Calu3 (cell line): ENCODE data around the gene FRMD6. TPM values are rescaled to one million over a fixed set of nuclear protein-coding genes. Genes with fewer than 3 reads are reported as not detected.
"Not testable (repeated sequence)": the region's sequence is repeated elsewhere in the genome, so short reads cannot be mapped to it uniquely, and the experiment has no call there.

ENCODE experiments used
- BruUV-seq: library from RNA; stranded (reverse); fragments of 400-500 nt; replicated peaks from 2 replicates; lab custom pipeline; 2021; lab: Mats Ljungman, UMichigan
- CTCF ChIA-PET: fragments of 300-600 bp; sonication (Branson Sonifier 250); formaldehyde crosslinking; loops from one replicate; lab custom pipeline; 2022; ENCODE audit warnings: antibody characterized with exemption; lab: Charles Lee
- DNase-seq: peaks from one replicate; pipeline ENCODE4 v3.0.0; 2022
- H3K27ac Mint-ChIP-seq: one replicate; pipeline ENCODE4 v1.8.0; 2022; ENCODE audit warnings: mixed read lengths; ENCODE audit not compliant: unreplicated experiment
- H3K27me3 Mint-ChIP-seq: one replicate; pipeline ENCODE4 v1.8.0; 2022; ENCODE audit warnings: mixed read lengths; ENCODE audit not compliant: unreplicated experiment
- H3K36me3 Mint-ChIP-seq: one replicate; pipeline ENCODE4 v1.8.0; 2022; ENCODE audit warnings: mild to moderate bottlenecking, moderate library complexity, mixed read lengths; ENCODE audit not compliant: insufficient read depth, unreplicated experiment
- H3K4me1 Mint-ChIP-seq: one replicate; pipeline ENCODE4 v1.8.0; 2022; ENCODE audit warnings: mild to moderate bottlenecking, low read depth, mixed read lengths; ENCODE audit not compliant: unreplicated experiment
- H3K4me3 Mint-ChIP-seq: one replicate; pipeline ENCODE4 v1.8.0; 2022; ENCODE audit warnings: mild to moderate bottlenecking, low read depth, moderate library complexity, mixed read lengths; ENCODE audit not compliant: unreplicated experiment
- H3K9me3 Mint-ChIP-seq: one replicate; pipeline ENCODE4 v1.8.0; 2022; ENCODE audit warnings: low read depth, mixed read lengths; ENCODE audit not compliant: unreplicated experiment
- CTCF ChIP-seq: fragments of 200-600 bp; IDR thresholded peaks from one replicate; pipeline ENCODE4 v1.8.0; 2022; ENCODE audit warnings: antibody characterized with exemption; ENCODE audit not compliant: unreplicated experiment
- intact Hi-C: fragments of 100-400 bp; cut with micrococcal nuclease; formaldehyde crosslinking; loops from one replicate; pipeline ENCODE4 v1.10.0; 2022; ENCODE audit not compliant: unreplicated experiment
- total RNA-seq: library from RNA; stranded (reverse); gene quantifications from 2 replicates; pipeline ENCODE4 v1.2.3, GENCODE V29; 2022

The FRMD6 gene
- total RNA-seq, 1 experiment from 2014 or later = 33.3 TPM

- H3K27ac Mint-ChIP-seq = no peak overlapping the region
- no peak for DNase-seq
- peaks cover 11% of the 10 kb centered on the region for H3K4me1 Mint-ChIP-seq
- no peaks in the 10 kb centered on the region for H3K27me3 Mint-ChIP-seq
- no TSS peak for BruUV-seq
- no peak overlapping the region for H3K4me3 Mint-ChIP-seq
- no peaks in the 10 kb centered on the region for H3K9me3 Mint-ChIP-seq
- intact Hi-C loops = no loop called here
- H3K36me3 Mint-ChIP-seq = no peaks in the 10 kb centered on the region
- CTCF ChIA-PET = no interaction called here
- TF ChIP-seq CTCF = no peak
Observed at GRCh38 chr14:51626788-51627187, 24.9 kb upstream of the FRMD6 start.

- Mint-ChIP-seq H3K36me3 (no peaks in the 10 kb centered on the region), H3K27ac (no peak overlapping the region), H3K4me1 (peaks cover 11% of the 10 kb centered on the region), H3K9me3 (no peaks in the 10 kb centered on the region), H3K4me3 (no peak overlapping the region), H3K27me3 (no peaks in the 10 kb centered on the region)
- DNase-seq = no peak
- CTCF ChIA-PET = no interaction called here
- BruUV-seq = no TSS peak
- intact Hi-C loops = no loop called here
- TF ChIP-seq CTCF = no peak
Observed at GRCh38 chr14:51627313-51627712, 24.4 kb upstream of the FRMD6 start.

GRCh38 chr14:51628238-51628637 lies 23.5 kb upstream of the FRMD6 start:
- TF ChIP-seq CTCF = no peak
- H3K4me3 Mint-ChIP-seq = no peak overlapping the region

GRCh38 chr14:51630987-51631386 lies 20.7 kb upstream of the FRMD6 start:
- no TSS peak for BruUV-seq
- H3K4me3 Mint-ChIP-seq = no peak overlapping the region
- DNase-seq = no peak
- intact Hi-C loops = no loop called here
- no peak overlapping the region for H3K27ac Mint-ChIP-seq
- no peak for TF ChIP-seq CTCF
- peaks cover 11% of the 10 kb centered on the region for H3K4me1 Mint-ChIP-seq
- CTCF ChIA-PET = no interaction called here
- H3K9me3 Mint-ChIP-seq = no peaks in the 10 kb centered on the region
- no peaks in the 10 kb centered on the region for H3K27me3 Mint-ChIP-seq
- no peaks in the 10 kb centered on the region for H3K36me3 Mint-ChIP-seq

More at GRCh38 chr14:51628238-51628637, 23.5 kb upstream of the FRMD6 start:
- CTCF ChIA-PET = no interaction called here
- Mint-ChIP-seq H3K4me1 (peaks cover 11% of the 10 kb centered on the region), H3K36me3 (no peaks in the 10 kb centered on the region), H3K27ac (no peak overlapping the region), H3K9me3 (no peaks in the 10 kb centered on the region), H3K27me3 (no peaks in the 10 kb centered on the region)
- no TSS peak for BruUV-seq
- DNase-seq = no peak
- intact Hi-C loops = no loop called here

- H3K36me3 Mint-ChIP-seq, H3K27me3 Mint-ChIP-seq, intact Hi-C loops, CTCF ChIA-PET, BruUV-seq, H3K9me3 Mint-ChIP-seq, H3K27ac Mint-ChIP-seq, DNase-seq, H3K4me1 Mint-ChIP-seq, H3K4me3 Mint-ChIP-seq: not testable (repeated sequence)
Observed at GRCh38 chr14:51633298-51633697, 18.4 kb upstream of the FRMD6 start.
